IPS-NIHi11 (cell line): ENCODE measurements around the gene TUBA3D.
"Not testable (repeated sequence)": the region's sequence is repeated elsewhere in the genome, so short reads cannot be mapped to it uniquely, and the experiment has no call there.

Experiments
- DNase-seq: peaks from one replicate; pipeline ENCODE4 v3.0.0; 2012; ENCODE audit warnings: mixed read lengths, low spot score

Gene TUBA3D

DNA sequence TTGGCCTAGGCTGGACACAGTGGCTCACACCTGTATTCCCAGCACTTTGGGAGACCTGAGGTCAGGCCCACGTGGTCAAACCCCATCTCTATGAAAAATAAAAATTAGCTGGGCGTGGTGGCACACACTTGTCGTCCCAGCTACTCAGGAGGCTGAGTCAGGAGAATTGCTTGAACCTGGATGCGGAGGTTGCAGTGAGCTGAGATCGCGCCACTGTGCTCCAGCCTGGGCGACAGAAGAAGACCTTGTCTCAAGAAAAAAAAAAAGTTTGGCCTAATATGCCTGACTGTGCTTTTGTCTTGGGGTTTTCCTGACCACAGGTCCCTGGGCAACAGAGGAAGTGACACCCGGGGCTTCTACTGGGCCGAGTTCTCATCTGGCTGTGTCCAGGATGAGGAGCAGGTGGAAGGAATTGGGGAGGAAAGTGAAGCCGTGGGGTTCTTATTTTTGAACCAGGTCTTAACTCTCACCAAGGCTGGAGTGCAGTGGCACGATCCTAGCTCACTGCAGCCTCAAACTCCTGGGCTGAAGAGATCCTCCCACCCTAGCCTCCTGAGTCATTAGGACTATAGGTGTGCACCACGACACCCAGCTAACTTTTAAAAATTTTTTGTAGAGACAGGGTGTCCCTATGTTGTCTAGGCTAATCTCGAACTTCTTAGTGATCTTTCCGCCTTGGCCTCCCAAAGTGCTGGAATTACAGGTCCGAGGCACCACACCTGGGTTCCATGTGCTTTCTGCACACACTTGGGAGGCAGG lies 38.7 kb downstream of the TUBA3D start:
- DNase-seq: not testable (repeated sequence)

DNA sequence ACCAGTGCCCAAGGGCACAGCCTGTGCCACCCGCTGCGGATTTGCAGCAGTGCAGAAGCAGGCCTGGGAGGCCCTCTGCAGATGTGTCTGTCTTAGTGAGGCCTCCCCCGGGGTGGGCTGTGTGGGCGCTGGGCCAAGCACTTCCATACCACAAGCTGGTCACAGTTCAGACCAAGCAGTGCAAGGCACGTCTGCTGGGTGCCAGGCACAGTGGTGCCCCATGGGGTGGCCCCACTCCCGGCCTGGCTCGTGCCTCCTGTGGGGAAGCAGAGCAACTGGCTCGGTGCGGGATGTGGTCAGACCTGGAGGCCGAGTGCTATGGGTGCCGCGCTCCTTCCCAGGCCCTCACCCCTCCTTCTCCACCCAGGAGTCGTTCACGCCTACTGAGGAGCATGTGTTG lies 39.3 kb downstream of the TUBA3D start:
- not testable (repeated sequence) for DNase-seq

DNA sequence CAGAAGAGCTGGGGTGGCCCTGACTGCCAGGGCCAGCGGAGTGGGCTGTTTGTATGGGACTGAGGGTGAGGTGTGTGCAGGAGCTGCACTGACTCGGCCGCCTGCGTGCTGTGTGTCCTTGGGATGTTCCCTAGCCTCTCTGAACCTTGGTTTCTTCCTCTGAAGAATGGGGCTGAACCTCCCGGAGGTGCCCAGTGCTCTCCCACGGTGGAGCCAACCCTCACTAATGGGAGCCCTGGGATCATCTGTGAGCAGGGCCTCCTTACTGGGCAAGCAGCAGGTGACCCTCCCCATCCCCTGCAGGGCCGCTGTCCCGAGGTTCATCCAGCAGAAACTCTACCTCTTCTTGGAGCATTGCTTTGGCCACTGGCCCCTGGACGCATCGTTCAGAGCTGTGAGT lies 40.1 kb downstream of the TUBA3D start:
- DNase-seq: no peak

DNA sequence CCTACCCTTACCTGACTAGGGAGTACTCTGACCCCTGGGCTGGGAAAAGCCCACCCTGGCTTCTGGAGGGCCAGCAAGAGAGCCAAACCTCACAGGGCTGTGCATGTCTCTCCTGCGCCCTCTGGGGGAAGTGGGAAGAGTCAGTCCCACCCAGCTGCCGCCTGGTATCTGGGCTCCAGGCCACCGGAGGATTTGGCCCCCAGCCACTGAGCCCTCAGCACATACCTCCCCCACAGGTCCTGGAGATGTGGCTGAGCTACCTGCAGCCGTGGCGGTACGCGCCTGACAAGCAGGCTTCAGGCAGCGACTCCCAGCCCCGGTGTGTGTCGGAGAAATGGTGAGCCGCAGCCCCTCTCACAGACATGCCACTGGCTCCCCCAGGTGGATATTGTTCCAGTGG lies 40.7 kb downstream of the TUBA3D start:
- peak; percentile 40 for DNase-seq

DNA sequence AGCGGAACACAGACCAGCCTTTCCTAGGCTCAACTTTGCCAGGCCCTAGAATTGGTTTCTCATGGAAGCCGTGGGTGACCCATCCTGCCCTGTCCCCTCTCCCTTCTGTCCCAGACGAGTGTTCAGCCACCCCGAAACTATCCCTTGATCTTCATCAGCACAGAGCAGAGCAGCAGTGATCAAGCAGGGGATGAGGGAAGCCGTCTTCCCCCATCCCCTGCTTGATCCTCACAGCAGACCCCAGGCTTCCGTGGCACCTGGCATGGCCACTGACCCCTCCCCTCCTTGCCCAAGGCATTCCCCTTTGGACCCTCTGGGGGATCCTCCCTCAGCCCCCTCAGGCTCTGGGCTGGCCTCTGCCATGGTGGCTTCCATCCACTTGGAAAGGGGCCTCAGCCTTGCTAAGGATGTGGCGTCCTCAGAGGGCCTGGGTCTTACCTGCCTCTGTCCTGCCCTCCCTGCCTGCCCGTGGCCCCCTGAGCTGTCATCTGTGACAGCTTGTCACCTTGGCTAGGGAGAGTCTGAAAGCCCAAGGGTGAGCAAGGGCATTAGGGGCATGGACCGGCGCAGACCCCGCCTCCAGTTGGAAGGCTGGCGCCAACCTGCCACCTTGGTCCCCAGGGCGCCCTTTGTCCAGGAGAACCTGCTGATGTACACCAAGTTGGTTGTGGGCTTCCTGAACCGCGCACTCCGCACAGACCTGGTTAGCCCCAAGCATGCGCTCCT lies 41.4 kb downstream of the TUBA3D start:
- no peak for DNase-seq

DNA sequence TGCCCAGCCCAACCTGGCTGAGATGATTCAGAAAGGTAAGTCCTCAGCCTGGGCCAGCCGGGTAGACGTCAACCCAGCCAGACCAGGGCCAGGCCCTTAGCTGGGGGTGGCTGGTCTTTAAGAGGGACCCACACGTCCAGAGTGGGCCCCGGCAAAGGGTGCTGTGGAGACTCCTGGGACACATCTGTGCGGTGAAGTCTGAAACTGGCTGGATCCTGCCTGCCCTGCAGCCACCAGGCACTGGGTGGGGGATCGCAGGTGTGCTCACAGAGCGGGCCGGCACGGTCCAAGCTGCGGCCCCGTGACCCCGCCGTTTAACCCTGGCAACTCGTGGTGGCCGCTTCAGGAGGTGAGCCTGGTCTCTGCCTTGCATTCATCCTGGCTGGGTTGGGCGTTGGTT lies 41.9 kb downstream of the TUBA3D start:
- not testable (repeated sequence) for DNase-seq

DNA sequence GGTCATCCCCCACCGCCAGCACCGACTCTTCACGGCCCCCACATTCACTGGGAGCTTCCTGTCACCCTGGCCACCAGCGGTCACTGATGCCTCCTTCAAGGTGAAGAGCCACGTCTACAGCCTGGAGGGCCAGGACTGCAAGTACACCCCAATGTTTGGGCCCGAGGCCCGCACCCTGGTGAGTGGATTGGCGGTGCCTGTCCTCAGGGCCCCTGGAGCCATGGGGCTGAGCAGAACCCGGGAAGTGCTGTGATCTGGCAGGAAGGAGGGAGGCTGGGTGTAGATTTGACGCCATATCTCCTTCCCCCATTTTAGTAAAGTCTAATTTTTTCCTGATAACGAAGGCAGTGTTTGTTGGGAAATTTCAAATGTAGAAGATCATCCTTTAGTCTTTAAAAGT lies 42.6 kb downstream of the TUBA3D start:
- not testable (repeated sequence) for DNase-seq

DNA sequence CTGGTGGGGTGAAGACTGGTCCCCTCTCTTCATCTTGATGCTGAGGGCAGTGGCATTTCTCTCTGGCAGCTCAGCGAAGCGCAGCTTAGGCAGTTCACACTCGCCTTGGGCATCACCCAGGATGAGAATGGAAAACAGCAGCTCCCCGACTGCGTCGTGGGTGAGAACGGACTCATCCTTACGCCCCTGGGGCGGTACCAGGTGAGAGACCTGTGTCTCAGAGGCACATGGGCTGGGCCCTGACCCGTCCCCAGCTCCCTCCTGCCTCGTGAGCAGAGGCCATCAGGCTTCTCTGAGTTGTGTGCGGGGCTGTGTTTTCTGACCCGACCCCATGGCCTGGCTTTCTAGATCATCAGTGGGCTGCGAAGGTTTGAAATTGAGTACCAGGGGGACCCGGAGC lies 43.5 kb downstream of the TUBA3D start:
- DNase-seq: no peak

DNA sequence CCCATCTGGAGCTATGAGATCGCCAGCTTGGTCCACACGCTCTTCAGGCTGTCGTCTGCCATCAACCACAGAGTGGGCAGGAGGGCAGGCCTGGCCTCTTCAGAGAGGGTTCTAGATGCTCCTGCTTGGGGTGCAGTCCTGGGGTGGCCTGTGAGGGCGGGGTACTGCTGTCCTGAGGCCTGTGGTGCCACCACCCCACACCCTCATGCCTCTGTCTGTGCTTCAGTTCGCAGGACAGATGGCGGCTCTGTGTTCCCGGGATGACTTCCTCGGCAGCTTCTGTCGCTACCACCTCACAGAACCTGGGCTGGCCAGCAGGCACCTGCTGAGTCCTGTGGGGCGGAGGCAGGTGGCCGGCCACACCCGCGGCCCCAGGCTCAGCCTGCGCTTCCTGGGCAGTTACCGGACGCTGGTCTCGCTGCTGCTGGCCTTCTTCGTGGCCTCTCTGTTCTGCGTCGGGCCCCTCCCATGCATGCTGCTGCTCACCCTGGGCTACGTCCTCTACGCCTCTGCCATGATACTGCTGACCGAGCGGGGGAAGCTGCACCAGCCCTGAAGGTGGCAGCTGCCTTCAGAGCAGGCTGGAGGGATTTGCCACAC lies 44.1 kb downstream of the TUBA3D start:
- DNase-seq: not testable (repeated sequence)

DNA sequence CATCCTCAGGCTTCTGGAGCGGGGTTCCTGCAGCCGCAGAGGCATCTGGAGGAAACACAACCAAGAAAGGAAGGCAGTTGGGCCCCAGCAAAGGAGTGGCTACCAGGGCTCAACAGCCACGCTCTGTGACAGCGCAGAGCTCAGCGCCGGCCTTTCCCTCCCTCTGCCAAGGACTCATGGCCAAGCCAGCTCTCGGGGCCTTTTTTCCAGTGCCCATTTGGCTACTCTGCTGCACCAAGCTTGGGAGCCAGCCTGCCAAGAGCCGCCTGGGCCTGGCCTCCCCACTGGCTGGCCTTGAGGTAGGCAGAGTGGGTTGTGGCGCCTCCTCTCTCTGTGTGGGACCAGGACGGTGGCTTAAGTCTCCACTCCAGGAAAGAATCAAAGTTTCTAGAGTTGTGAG lies 44.6 kb downstream of the TUBA3D start:
- DNase-seq: no peak

DNA sequence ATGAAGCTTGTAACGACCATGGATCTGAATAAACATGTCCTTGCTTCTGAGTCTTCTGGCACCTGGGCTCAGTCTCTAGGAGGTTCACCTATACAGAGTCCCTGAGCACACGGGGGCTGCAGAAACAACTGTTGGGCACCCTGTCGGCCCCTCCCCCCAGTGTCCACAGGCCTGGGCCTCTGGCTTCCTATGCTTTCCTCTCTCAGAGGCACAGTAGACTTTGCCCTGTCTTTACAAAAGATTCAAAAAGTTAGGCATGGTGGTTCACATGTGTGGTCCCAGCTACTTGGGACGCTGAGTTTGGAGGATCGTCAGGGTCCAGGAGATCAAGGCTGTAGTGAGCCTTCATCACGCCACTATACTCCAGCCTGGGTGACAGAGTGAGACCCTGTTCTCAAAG lies 45.6 kb downstream of the TUBA3D start:
- not testable (repeated sequence) for DNase-seq

DNA sequence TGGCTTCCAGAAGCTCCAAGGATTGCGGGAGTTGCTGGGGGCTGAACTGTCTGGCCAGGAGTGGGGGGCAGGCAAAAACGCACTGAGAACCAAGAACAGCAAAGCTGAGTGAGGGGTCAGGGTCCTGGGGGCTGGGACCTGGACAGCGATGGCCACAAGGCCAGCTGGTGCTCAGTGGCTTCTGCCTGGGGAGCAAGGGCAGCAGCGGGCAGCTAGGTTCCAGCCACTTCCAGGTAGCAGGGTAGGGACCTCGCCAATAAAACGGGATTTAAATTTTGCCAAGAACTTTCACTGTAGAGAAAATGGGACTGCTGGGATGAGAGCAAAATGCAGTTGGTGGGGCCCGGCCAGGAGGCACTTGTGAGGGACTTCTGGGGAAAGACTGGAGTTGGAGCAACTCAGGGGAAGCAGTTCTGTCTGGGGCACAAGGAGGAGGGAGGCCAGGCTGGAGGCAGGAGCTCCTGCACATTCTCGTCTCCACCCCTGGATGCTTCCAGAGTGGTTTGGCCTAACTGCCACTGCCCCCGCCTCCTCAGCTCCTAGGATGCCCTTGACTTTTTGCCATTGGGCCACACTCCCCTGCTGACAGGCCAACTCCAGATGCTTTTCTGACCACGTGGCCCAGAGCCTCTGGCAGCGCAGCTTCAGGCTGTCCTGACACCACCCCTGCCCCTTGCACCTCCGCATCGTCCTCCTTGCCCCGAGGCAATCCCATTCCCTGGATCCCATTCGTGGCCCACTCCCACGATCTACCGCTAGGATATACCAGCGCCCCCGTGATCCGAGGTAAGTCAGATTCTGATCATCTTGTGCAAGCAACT lies 46.3 kb downstream of the TUBA3D start:
- no peak for DNase-seq

DNA sequence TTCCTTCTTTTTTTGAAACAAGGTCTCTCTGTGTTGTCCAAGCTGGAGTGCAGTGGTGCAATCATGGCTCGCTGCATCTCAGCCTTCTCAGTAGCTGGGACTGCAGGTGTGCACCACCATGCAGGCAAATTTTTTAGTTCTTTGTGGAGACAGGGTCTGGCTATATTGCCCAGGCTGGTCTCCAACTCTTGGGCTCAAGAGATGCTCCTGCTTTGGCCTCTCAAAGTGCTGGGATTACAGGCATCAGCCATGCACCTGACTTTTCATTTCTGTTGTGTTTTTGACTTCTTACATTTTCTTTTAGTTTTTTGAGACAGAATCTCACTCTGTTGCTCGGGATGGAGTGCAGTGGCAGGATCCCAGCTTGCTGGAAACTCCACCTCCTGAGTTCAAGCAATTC lies 49.3 kb downstream of the TUBA3D start:
- not testable (repeated sequence) for DNase-seq

DNA sequence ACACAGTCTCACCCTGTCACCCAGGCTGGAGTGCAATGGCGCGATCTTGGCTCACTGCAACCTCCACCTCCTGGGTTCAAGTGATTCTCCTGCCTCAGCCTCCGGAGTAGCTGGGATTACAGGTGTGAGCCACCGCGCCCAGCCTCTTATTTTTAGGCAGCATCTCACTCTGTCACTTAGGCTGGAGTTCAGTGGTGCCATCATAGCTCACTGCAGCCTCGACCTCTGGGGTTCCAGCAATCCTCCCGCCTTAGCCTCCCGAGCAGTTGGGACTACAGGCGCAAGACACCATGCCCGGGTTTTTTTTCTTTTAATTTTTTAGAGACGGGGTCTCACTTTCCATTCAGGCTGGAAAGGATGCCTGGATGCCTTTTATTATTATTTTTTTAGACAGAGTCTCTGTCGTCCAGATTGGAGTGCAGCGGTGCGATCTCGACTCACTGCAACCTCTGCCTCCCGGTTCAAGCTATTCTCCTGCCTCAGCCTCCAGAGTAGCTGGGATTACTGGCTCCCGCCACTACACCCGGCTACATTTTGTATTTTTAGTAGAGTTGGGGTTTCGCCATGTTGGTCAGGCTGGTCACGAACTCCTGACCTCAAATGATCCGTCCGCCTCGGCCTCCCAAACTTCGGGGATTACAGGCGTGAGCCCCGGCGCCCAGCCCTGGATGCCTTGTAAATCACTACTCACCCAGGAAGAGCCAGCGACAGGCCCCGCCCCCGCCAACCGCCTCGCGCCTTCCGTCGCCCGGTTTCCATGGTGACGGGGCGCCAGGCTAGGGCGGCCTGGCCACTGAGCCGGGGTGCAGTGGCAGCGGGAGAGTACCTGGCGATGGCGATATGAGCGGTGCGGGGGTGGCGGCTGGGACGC lies 51.4 kb downstream of the TUBA3D start, which contains the start of gene CCDC74A:
TSS of gene CCDC74A (plus strand) at position 758 of the 871 bp plus-strand sequence. CDS start at position 841, 83 bp downstream.
- DNase-seq: not testable (repeated sequence)

DNA sequence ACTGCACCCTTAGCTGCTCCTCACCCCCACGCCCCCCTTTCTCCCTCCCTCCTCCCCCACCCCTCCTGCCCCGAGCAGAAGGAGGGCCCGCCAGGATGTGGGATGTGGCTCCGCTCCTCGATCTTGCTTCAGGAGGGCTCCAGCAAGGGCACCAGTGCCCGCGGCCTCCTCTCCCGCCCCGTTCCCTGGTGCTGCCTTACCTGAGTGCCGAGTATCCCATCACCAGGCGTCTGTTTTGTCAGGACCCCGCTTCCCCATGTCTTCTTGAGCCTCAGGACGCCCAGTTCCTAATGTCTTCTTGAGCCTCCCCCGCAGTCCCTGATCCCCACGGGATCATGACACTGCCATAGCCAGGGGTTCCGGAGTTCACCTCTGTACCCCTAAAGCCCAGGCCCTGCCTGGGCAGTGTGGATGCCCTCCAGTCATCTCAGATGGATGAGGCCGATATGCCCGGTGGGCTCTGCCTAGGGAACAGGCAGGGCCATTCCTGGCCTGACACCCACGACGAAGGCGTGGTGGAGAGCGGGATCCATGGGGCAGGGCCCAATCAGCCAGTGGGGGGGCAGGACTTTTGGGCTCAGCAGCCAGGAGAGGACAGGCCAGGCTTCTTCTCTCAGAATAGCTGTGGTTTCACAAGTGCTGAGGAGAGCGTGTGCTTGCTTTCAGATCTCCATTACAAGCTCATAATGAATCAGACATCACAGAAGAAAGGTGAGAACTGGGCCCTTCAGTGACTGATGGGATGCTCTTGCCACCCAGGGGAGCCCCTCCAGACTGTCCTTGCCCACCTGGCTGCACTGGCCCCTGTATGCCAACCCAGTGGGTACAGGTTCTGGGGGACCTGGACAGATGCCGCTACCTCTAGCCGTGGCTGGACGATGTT lies 53.3 kb downstream of the TUBA3D start:
- not testable (repeated sequence) for DNase-seq

DNA sequence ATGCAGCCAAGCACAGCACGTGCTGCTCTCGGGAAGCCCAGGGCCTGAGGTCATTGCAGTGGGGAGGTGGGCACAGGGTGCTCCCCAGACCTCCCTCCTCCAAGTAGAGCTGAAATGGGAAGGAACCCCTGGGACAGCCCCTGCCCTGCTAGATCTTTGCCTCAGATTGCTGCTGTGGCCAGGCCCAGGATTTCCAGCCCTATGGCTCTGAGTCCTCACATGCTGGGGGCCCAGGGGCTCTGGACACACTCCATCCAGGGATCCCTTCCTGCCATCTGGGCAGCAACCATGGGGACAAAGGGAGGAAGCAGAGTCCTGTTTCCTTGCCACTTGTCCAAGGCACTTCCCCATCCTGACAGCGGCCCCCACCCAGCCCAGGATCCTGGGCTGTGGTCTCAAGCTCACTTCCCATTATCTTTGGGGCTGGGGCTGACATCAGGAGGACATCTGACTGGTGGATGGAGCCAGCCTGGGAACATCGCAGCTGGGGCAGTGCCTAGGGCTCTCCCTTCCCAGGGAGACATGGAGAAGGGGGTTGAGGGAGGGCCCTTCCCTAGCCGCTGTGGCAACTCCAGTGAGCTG lies 54.0 kb downstream of the TUBA3D start:
- DNase-seq: not testable (repeated sequence)

DNA sequence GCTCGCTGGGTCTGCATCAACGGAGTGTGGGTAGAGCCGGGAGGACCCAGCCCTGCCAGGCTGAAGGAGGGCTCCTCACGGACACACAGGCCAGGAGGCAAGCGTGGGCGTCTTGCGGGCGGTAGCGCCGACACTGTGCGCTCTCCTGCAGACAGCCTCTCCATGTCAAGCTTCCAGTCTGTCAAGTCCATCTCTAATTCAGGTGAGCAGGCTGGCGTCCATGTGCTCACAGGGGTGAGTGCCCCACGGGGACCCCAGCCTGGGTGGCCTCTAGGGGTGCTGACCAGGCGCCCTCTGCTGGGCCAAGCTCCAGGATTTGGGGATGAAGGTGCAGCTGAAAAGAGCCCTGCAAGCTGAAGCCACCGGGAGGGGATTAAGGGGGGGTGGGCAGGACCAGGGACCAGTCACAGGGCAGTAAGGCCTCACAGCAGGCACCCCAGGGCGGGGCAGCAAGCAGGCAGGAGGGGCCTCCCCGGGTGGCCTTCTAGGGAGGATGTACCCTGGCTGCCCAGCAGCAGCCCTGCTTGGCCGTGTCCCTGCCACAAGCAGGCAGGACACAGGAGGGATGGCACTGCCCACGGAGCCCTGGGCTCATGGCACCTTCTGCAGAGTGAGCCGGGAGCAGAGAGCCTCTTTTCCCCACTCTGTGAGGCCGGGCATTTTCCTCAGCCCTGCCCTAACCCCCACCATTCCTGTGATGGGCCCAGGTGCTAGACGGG lies 54.9 kb downstream of the TUBA3D start:
- not testable (repeated sequence) for DNase-seq

DNA sequence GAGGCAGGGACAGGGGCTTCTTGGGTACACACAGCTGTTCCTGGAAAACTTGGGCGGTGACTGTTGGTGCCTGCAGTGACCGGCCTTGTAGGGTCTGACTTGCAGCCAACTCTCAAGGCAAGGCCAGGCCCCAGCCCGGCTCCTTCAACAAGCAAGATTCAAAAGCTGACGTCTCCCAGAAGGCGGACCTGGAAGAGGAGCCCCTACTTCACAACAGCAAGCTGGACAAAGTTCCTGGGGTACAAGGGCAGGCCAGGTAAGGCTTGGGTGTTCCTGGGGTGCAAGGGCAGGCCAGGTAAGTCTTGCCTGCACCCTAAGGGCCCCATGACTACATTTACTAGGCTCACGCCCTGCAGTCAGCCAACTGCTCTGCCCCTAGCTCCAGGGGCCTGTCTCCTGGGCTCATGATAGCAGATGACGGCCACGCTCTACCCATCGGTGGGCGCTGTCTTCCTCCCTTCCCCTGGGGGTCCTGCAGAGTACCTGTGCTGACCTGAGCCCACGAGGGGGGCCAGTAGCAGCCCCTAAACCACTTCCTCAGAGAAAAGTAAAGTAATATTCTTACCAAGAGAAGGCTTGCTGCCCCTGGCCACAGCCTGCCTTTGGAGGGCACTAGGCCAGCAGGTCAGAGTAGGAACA lies 55.7 kb downstream of the TUBA3D start:
- DNase-seq: not testable (repeated sequence)
